ENCODE results near the gene TCAP. TPM values are rescaled to one million over a fixed set of nuclear protein-coding genes. Genes with fewer than 3 reads are reported as not detected.

Gene TCAP
- total RNA-seq, 1 experiment from 2014 or later, result 1.6 TPM

DNA sequence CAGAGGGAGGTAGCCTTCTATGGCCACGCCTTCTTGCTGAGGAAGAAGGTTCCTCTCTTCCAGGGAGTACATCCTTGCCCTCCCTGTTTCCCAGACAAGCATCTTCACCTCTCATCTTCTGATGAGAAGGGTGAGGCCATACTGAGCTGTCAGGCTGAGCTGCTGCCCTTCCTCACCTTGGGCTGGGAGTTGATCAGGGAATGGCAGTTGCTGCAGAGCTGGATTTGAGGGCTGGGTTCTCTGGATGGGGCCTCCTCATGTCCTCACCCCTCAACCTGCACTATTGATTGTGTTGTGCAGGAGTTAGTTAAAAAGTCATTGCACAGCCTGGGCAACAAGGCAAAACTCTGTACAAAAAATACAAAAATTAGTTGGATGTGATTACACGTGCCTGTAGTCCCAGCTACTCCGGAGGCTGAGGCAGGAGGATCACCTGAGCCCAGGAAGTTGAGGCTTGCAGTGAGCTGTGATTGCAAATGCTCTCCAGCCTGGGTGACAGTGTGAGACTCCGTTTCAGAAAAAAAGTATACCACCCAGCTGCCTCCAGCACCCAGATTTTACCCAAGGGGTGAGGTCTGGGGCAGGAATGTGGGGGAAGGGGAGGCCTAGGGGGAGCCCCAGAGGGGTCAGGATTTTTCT is 36.8 kb downstream of the TCAP start:
- H3K27ac ChIP-seq (ENCODE audit: low read length), result no peak overlapping the region
- no peak for ATAC-seq
- intact Hi-C loops (cut with micrococcal nuclease; ENCODE audit: unreplicated experiment), result no loop called here
- peaks cover 3% of the 10 kb centered on the region; the same call in 1 of the 2 replicates for H3K36me3 ChIP-seq (ENCODE audit: control insufficient read depth, insufficient read depth, low read length)
- no TSS peak for BruUV-seq (replicated peaks)
- CTCF ChIA-PET, result interaction anchor here (0.6 kb wide), 1 partner anchor 26 kb away, joined by 7 read pairs; no protein-coding TSS in a partner anchor
- H3K9me3 ChIP-seq (ENCODE audit: control insufficient read depth, insufficient read depth, low read depth, low read length), result no peaks in the 10 kb centered on the region
- in situ Hi-C loops (cut with HindIII; ENCODE audit: low pct_unique_long_range_greater_than_20kb, low sequenced_read_pairs), result no loop called here
- POLR2A ChIA-PET, result no interaction called here
- no peaks in the 10 kb centered on the region for H3K27me3 ChIP-seq (ENCODE audit: control insufficient read depth, insufficient read depth, low read length)
- peak overlapping the region in 1 of 2 experiments; percentile 70; a peak in 2 of 4 replicates for H3K4me3 ChIP-seq (ENCODE audit: low read depth in 2 of 2, low read length in 2 of 2)
- DNase-seq (ENCODE audit: low read depth, low spot score), result no peak
- TF ChIP-seq TCF7L2 (IDR thresholded peaks at IDR 0.05; ENCODE audit: low read depth, low read length), result no peak
- TF ChIP-seq, protein P1, sequence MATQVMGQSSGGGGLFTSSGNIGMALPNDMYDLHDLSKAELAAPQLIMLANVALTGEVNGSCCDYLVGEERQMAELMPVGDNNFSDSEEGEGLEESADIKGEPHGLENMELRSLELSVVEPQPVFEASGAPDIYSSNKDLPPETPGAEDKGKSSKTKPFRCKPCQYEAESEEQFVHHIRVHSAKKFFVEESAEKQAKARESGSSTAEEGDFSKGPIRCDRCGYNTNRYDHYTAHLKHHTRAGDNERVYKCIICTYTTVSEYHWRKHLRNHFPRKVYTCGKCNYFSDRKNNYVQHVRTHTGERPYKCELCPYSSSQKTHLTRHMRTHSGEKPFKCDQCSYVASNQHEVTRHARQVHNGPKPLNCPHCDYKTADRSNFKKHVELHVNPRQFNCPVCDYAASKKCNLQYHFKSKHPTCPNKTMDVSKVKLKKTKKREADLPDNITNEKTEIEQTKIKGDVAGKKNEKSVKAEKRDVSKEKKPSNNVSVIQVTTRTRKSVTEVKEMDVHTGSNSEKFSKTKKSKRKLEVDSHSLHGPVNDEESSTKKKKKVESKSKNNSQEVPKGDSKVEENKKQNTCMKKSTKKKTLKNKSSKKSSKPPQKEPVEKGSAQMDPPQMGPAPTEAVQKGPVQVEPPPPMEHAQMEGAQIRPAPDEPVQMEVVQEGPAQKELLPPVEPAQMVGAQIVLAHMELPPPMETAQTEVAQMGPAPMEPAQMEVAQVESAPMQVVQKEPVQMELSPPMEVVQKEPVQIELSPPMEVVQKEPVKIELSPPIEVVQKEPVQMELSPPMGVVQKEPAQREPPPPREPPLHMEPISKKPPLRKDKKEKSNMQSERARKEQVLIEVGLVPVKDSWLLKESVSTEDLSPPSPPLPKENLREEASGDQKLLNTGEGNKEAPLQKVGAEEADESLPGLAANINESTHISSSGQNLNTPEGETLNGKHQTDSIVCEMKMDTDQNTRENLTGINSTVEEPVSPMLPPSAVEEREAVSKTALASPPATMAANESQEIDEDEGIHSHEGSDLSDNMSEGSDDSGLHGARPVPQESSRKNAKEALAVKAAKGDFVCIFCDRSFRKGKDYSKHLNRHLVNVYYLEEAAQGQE (IDR thresholded peaks at IDR 0.05; ENCODE audit: insufficient read depth in 1 of 2, low read depth in 2 of 2, low read length in 1 of 2), result no peak
- TF ChIP-seq, protein P2, sequence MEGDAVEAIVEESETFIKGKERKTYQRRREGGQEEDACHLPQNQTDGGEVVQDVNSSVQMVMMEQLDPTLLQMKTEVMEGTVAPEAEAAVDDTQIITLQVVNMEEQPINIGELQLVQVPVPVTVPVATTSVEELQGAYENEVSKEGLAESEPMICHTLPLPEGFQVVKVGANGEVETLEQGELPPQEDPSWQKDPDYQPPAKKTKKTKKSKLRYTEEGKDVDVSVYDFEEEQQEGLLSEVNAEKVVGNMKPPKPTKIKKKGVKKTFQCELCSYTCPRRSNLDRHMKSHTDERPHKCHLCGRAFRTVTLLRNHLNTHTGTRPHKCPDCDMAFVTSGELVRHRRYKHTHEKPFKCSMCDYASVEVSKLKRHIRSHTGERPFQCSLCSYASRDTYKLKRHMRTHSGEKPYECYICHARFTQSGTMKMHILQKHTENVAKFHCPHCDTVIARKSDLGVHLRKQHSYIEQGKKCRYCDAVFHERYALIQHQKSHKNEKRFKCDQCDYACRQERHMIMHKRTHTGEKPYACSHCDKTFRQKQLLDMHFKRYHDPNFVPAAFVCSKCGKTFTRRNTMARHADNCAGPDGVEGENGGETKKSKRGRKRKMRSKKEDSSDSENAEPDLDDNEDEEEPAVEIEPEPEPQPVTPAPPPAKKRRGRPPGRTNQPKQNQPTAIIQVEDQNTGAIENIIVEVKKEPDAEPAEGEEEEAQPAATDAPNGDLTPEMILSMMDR (IDR thresholded peaks at IDR 0.05), result no peak
- TF ChIP-seq SIN3A (IDR thresholded peaks at IDR 0.05; ENCODE audit: borderline replicate concordance, insufficient read depth, low read depth, low read length), result no peak
- no peak for TF ChIP-seq POLR2AphosphoS5 (IDR thresholded peaks at IDR 0.05; ENCODE audit: low read depth, low read length)
- peaks cover 50% of the 10 kb centered on the region for H3K4me1 ChIP-seq (ENCODE audit: control insufficient read depth, insufficient read depth, low read length)

DNA sequence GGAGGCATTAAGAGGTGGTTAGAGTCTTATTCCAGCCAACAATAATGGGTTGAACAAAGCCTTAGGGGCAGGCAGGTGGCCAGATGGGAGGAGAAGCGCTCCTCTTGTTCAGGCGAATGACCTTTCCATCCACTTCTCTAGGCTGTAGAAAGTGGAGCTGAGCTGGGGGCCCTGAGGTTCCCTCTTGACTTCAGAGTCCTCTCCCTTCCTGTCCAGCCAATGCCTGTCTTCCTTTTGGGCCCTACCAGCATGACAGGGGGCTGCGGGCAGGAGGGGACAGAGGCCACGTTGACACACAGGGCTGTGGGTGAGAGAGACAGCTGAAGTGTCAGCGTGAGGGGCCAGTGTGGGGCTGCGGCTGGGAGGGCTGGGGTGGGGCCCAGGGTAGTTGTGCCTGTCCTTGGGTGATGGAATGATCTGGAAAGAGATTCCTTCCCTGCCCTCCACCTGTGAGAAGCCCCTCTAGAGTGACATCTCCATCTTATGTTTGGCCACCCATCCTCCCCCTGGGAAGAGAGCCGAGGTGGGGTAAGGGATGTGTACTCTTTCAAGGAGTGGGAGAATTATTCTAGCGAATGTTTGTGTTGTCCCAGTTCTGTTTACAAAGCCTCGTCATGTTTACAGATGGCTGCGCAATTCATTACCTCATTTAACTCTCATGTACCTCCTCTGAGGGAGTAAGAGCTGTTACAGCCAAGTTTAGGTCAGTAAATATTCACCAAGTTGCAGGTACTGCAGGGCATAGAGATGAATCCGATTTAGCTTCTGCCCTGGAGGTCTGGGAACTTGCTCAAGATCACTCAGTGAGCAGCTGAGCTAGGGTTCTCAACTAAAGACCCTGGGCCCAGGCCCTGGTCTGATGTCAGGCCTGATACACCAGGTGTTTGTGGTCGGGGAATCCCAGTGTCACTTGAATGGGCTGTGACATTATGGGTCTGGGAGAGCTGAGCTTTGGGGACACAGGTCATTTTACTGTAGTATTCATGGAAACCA is 38.0 kb downstream of the TCAP start:
- peaks cover 3% of the 10 kb centered on the region; the same call in 1 of the 2 replicates for H3K36me3 ChIP-seq (ENCODE audit: control insufficient read depth, insufficient read depth, low read length)
- ATAC-seq, result peak; percentile 17; the same call in 1 of the 2 replicates
- 0 out of 4 replicates have a peak overlapping the region, but pooled peaks of 1 of the 2 experiments have one; percentile 1 for H3K4me3 ChIP-seq (ENCODE audit: low read depth in 2 of 2, low read length in 2 of 2)
- CTCF ChIA-PET, result interaction anchor here (0.6 to 1.2 kb wide), 2 partner anchors 25 to 27 kb away, joined by 3 to 7 read pairs; partner anchors contain the start of gene MIEN1
- intact Hi-C loops (cut with micrococcal nuclease; ENCODE audit: unreplicated experiment) (no loop called here), in situ Hi-C loops (cut with HindIII; ENCODE audit: low pct_unique_long_range_greater_than_20kb, low sequenced_read_pairs) (no loop called here)
- peak; percentile 43 for DNase-seq (ENCODE audit: low read depth, low spot score)
- no TSS peak for BruUV-seq (replicated peaks)
- TF ChIP-seq POLR2AphosphoS5 (IDR thresholded peaks at IDR 0.05; ENCODE audit: low read depth, low read length) (peak; percentile 32; the same call in 1 of the 2 replicates), SIN3A (IDR thresholded peaks at IDR 0.05; ENCODE audit: borderline replicate concordance, insufficient read depth, low read depth, low read length) (0 out of 2 replicates have a peak, but pooled peaks have one; percentile 31)
- TF ChIP-seq, protein P2 (IDR thresholded peaks at IDR 0.05), result no peak
- TF ChIP-seq, protein P1 (IDR thresholded peaks at IDR 0.05; ENCODE audit: insufficient read depth in 1 of 2, low read depth in 2 of 2, low read length in 1 of 2), result no peak
- peaks cover 50% of the 10 kb centered on the region for H3K4me1 ChIP-seq (ENCODE audit: control insufficient read depth, insufficient read depth, low read length)
- peak overlapping the region; percentile 3; the same call in 1 of the 2 replicates for H3K27ac ChIP-seq (ENCODE audit: low read length)
- H3K27me3 ChIP-seq (ENCODE audit: control insufficient read depth, insufficient read depth, low read length), result no peaks in the 10 kb centered on the region
- no peaks in the 10 kb centered on the region for H3K9me3 ChIP-seq (ENCODE audit: control insufficient read depth, insufficient read depth, low read depth, low read length)
- POLR2A ChIA-PET, result interaction anchor here (1.2 kb wide), 1 partner anchor 15 kb away, joined by 3 read pairs; the partner anchor contains the start of gene PGAP3
